Nephron progenitor cell (in vitro differentiated cells): ENCODE data around the gene PHKG2.

Experiments used
- DNase-seq: peaks from one replicate; pipeline ENCODE4 v3.0.0; 2021
- H3K27ac Mint-ChIP-seq: 2 replicates; pipeline ENCODE4 v1.8.0; 2021; ENCODE audit warnings: mild to moderate bottlenecking, moderate library complexity, mixed read lengths
- H3K27me3 Mint-ChIP-seq: 2 replicates; pipeline ENCODE4 v1.8.0; 2021; ENCODE audit warnings: mild to moderate bottlenecking, low read depth, mixed read lengths; ENCODE audit not compliant: poor library complexity
- H3K36me3 Mint-ChIP-seq: 2 replicates; pipeline ENCODE4 v1.8.0; 2021; ENCODE audit warnings: low read depth, mixed read lengths
- H3K4me1 Mint-ChIP-seq: 2 replicates; pipeline ENCODE4 v1.8.0; 2021; ENCODE audit warnings: mixed read lengths
- H3K4me3 Mint-ChIP-seq: 2 replicates; pipeline ENCODE4 v1.8.0; 2021; ENCODE audit warnings: mild to moderate bottlenecking, moderate library complexity, mixed read lengths
- H3K9me3 Mint-ChIP-seq: 2 replicates; pipeline ENCODE4 v1.8.0; 2021; ENCODE audit warnings: mild to moderate bottlenecking, moderate library complexity, mixed read lengths
- CTCF ChIP-seq: fragments of 200-600 bp; sonication (generic); IDR thresholded peaks from 2 replicates; pipeline ENCODE4 v1.5.0; 2021; ENCODE audit warnings: antibody characterized with exemption

PHKG2 gene

GRCh38 chr16:30758988-30759491, 10.8 kb downstream of the PHKG2 start:
- Mint-ChIP-seq H3K27ac (peak overlapping the region; percentile 26), H3K36me3 (peaks cover 31% of the 10 kb centered on the region), H3K27me3 (no peaks in the 10 kb centered on the region), H3K4me1 (peaks cover 29% of the 10 kb centered on the region), H3K4me3 (no peak overlapping the region), H3K9me3 (no peaks in the 10 kb centered on the region)
- no peak for TF ChIP-seq CTCF
- no peak for DNase-seq

- peaks cover 29% of the 10 kb centered on the region for H3K4me1 Mint-ChIP-seq
- TF ChIP-seq CTCF: no peak
- DNase-seq: no peak
- peak overlapping the region; percentile 95 for H3K4me3 Mint-ChIP-seq
- no peaks in the 10 kb centered on the region for H3K27me3 Mint-ChIP-seq
- no peaks in the 10 kb centered on the region for H3K9me3 Mint-ChIP-seq
- H3K27ac Mint-ChIP-seq: no peak overlapping the region
- H3K36me3 Mint-ChIP-seq: peaks cover 35% of the 10 kb centered on the region
Measured at GRCh38 chr16:30760001-30760559, 11.9 kb downstream of the PHKG2 start.

- peaks cover 42% of the 10 kb centered on the region for H3K36me3 Mint-ChIP-seq
- peaks cover 29% of the 10 kb centered on the region for H3K4me1 Mint-ChIP-seq
- peak overlapping the region; percentile 95 for H3K4me3 Mint-ChIP-seq
- no peaks in the 10 kb centered on the region for H3K9me3 Mint-ChIP-seq
- no peaks in the 10 kb centered on the region for H3K27me3 Mint-ChIP-seq
- no peak for DNase-seq
- peak overlapping the region; percentile 99 for H3K27ac Mint-ChIP-seq
- TF ChIP-seq CTCF: no peak
Measured at GRCh38 chr16:30760577-30761426, 12.6 kb downstream of the PHKG2 start.

- peak; percentile 69 for DNase-seq
- Mint-ChIP-seq H3K4me1 (peaks cover 29% of the 10 kb centered on the region), H3K4me3 (peak overlapping the region; percentile 95), H3K27me3 (no peaks in the 10 kb centered on the region), H3K27ac (peak overlapping the region; percentile 99), H3K36me3 (peaks cover 46% of the 10 kb centered on the region), H3K9me3 (no peaks in the 10 kb centered on the region)
- no peak for TF ChIP-seq CTCF
Measured at GRCh38 chr16:30761427-30761927, 13.3 kb downstream of the PHKG2 start.

- Mint-ChIP-seq H3K4me3 (peak within 1 kb of the TSS; percentile 95), H3K27ac (peak within 1 kb of the TSS; percentile 99), H3K9me3 (no peaks in the 10 kb centered on the region), H3K36me3 (peaks cover 54% of the 10 kb centered on the region), H3K4me1 (peaks cover 29% of the 10 kb centered on the region), H3K27me3 (no peaks in the 10 kb centered on the region)
- DNase-seq: peak; percentile 98
- no peak for TF ChIP-seq CTCF
Measured at GRCh38 chr16:30761928-30762902, 14.0 kb downstream of the PHKG2 start, which contains the start of the genes CFAP119 and RNF40. Gene CFAP119, minus strand, starts transcription at chr16:30762062. Its CDS starts 314 bp downstream, at chr16:30761748. Gene RNF40, plus strand, starts transcription at chr16:30762322. Its CDS starts 224 bp downstream, at chr16:30762546.
